GM10847 (cell line): Measurements from ENCODE around the gene FANCE.

Experiments
- POLR2A ChIP-seq: IDR thresholded peaks from 2 replicates; pipeline ENCODE4 v1.6.1; 2011; ENCODE audit not compliant: insufficient read length; ENCODE audit errors: extremely low read depth

The FANCE gene

DNA sequence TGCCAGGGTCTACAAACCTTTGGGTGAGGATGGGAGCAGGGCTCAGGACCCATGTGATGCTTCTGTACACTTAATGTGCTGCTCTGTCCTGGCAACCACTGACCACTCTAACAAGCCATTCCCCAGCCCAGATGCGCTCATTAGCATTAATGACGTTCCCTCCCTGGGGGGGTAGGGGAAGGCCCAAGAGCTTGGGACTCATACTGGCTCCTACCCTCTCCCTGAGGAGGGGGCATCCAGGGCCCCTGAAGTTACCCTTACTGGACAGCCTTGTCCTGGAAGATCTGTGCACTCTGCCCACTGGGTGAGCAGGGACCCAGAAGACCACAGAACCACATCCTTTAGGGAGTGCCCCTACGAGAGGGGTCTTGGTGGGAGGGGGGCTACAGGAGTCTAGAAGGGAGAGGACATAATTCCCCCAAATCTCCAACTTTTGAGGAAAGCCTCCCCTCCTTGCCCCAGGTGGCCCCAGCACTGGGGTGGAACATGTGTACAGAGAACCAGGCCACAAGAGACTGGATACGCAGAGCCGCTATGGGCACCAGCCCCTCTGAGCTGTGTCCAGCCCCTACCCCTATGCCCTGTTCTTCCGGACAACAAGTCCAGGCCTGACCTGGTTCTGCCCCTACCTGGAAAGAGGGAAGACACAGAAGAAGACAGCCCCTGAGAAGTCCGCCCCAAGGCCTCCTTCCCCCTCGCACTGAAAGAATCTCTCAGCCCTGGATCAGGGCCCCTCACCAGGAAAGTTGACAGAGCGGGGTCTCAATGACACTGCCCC, 43.3 kb downstream of the FANCE start:
- TF ChIP-seq POLR2A = no peak

DNA sequence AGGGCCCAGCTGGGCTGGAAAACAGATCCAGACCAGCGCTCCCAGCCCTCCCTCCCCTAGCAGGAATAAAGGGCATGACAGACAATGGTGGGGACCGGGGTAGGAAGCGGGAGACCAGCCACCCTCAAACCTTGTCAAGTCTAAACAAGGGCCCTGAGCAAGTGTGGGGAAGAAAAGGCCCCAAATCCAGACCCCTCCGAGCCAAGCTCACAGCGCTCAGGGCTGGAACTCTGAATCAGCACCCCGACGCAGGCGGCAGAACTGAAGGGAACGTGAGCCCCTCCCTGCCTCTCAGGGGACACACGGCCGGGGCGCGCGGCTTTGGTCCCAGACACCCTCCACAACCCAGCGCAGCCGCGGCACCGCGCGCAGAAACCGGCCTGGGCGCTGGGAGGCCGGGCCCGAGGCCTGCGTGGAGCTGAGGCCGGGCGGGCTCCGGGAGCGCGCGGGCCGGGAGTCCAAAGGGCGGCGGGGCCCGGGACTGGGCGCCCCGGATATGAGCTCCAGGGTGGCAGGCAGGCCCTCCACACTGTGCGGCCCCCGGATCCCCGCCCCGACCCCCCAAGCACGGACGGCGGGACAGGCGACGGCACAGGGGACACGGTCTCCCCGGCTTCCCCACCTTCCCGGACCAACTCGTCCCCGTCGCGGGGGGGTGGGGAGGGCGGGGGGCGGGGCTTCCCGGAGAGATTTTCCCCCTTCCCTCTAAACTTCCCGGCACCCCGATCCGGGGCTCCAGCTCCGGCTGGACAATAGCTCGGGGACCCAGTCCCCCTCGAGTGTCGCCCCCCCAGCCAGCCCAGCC, 44.1 kb downstream of the FANCE start:
- no peak for TF ChIP-seq POLR2A

DNA sequence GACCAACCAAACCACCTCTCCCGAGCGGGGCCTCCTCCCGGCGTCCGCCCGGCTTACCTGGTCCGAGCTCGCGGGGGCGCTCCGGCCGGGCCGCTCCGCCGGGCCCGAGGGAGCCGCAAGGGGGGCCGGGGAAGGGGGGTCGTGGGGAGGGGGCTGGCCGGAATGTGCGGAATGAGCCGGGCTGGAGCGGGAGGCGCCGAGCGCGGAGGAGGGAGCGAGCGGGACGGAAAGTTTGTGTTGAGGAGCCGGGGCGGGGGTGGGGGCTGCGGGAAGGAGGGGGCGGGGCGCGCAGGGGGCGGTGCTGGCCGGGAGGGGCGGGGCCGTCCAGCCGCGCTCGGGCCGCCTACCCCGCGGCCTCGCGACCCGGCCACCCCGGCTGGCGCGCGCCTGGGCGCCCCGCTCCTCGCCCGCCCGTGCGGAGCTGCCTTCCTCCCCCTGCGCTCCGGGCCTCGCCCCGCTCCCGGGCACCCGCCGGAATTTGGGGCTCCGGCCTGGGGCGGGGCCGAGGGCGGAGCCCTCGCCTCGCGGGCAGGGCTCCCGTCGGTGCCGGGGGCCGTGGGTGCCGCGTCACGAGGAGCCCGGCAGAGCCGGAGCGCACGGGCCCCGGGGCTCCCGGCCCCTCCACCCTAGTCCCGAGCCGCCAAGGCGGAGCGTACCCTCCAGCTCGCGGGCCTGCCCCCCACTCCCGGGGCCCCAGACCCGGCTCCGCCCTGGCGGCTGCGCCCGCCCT, 44.9 kb downstream of the FANCE start, which contains the start of gene TEAD3:
Gene TEAD3, minus strand, starts transcription at position 239 of the 730 bp plus-strand sequence.
- TF ChIP-seq POLR2A = no peak

DNA sequence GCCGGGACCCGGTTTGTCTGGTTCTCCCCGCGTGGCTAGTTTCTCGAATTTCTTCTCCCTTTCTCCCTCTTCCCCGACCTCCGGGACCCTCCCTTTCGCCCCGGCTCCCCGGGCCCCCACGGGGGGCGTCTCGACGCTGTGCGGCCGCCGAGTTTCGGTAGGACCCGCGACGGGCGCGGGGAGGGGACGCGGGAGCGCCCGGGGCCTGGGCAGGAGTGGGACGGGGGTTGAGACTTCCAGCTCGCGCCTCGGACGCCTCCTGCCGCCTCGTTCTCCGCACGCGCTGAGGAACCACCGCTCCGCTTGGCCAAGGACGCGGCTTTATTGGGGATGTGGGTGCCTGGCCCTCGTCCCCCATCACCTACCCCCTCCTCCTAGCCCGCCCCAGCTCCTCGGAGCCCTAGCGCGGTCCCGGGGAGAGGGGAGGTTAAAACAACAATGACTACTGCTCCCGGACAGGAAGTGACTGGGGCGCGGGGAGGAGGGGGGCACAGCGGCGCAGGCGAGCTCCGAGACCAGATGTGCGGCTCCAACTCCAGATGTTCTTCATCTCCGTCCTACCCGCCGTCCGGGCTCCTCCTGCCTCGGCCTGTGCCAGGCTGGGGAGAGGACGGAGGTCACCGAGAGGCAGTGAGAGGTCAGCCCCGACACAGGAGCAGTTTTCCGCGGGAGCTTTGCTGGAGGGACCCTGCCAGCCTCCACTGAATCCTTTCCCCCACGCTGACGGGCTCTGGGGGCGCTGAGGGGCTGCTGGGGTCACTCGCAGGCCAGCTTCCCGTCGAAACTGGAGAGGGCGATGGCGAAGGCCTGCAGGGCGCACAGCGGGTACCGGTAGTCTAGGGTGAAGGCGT, 45.7 kb downstream of the FANCE start:
- no peak for TF ChIP-seq POLR2A

DNA sequence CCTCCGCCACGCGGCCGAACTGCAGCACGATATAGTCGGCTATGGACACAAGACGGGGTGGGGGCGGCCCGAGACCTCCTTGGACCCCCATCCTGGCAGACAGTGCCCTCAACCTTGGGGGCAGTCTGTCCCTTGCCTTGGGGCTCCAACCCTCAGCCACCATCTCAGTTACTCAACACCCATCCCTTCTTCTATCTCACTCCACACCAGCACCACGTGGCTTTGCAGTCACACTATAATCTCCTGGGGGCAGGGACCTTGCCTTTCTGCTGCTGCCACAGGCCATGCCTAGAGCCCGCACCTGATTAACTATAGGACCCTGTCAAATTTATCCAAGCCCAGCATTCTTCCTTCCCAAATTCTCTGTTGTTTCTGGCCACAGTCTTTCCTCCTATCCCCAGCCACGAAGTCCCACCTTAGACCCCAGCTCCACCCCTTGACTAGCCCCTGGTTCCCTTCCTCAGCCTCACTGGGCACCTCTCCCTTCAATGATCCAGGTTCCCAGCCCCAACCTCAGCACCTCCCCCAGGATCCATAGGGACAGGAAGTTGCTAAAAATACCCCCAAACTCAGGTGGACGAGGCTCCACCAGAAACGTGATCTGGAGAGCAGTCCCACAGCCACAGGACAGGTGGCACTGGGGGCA, 46.4 kb downstream of the FANCE start:
- TF ChIP-seq POLR2A = no peak

DNA sequence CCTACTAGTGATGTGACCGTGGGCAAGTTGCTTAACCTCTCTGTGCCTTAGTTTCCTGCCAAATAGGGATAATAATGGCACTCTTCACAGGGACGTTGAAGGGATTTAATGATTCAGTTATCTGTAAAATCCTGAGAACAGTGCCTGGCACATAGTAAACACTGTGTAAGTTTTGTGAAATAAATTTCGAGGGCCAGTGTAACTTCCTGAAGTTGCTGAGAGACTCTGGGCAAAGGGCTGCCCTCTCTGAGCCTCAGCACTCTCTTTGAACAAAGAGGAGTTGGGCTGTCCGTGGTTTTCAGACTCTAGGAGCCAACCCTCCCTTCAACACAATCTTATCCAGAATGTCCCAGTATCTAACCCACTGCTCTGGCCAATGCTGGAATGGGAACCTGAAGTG, 47.2 kb downstream of the FANCE start:
- TF ChIP-seq POLR2A = no peak

DNA sequence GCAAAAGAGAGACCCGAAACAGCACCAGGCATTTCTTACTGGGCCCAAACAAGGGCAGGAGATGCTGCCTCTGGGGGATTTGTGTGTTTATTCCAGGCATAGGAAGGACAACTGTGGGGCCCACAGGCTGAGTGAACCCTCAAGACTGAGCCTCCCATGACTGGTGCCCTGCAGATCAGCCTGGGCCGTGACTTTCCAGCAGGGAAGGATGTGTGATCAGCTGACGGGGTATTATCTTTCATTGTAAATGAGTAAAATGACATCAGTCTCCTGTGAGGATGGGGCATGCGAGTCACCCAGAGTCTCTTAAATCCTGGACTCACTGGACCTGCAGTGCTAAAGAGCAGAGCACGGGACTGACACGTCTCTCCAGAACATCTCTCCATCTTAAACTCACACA, 48.6 kb downstream of the FANCE start:
- TF ChIP-seq POLR2A = no peak

DNA sequence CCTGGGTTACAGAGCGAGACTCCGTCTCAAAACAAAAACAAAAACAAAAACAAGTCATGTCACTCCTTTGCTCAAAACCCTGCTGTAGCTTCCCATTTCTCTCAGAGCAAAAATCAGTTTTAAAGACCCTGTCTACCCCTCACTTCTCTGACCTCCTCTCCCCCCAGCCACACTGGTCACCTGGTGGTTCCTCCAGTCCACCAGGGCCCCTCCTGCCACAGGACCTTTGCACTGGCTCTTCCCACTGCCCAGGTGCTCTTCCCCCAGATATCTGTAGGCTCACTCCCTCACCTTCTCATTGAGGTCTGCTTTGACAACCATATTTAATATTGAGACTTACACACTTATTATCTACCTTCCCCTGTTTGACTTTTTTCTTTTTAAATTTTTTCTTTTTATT, 49.6 kb downstream of the FANCE start:
- no peak for TF ChIP-seq POLR2A

DNA sequence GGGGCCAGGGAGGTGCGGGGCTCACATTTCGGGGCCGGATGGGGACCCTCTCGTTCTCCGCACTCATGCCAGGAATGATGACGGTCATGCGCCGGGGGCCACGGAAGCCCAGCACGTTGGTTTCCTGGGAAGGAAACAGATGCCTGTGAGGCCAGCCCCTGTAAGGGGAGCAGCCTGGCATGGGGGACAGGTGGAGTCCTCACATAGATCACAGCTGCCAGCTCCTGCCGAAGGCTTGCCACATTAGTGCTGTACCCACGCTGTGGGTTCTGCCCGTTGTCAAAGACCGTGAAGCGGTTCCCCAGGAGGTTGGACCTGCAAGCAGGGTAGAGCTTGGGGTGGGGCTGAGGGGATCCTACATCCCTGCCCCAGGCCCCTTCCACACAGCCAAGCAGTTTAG, 51.4 kb downstream of the FANCE start:
- TF ChIP-seq POLR2A = no peak

DNA sequence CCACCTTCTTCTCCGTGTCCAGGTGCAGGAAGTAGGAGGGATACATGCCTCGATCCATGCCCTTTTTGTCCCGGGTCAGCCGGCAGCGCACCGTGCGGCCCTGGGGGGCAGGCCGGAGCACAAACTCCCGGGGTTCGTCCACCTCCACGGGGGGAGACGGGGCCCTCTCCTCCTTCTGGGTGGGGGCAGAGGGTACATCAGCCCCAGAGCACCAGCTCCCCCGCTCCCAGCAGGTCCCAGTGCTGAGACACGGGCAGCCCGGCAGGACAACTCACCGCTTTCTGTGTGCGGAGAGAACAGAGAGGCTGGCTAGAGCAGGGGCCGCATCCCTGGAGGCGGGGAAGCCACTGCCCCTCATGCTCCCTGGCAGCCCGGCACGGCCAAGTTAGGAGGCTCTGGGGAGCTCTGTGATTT, 53.9 kb downstream of the FANCE start:
- no peak for TF ChIP-seq POLR2A

DNA sequence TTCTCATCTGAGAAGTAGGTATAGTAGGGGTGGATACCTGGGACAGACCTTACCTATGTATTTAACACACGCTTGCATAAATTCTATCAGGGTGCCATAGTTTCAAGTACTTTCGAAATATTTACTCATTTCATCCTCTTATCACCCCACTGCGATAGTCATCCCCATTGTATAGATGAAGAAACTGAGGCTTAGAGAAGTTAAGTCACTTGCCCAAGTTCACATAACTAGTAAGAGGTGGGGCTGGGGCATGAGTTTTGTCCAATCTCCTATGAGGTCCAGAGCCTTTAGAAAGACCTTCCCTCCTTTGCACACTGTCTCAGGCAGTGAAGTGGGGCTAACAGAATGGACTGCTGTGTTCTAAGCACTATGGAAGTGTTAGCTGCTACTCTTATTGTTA, 54.4 kb downstream of the FANCE start:
- TF ChIP-seq POLR2A = no peak

DNA sequence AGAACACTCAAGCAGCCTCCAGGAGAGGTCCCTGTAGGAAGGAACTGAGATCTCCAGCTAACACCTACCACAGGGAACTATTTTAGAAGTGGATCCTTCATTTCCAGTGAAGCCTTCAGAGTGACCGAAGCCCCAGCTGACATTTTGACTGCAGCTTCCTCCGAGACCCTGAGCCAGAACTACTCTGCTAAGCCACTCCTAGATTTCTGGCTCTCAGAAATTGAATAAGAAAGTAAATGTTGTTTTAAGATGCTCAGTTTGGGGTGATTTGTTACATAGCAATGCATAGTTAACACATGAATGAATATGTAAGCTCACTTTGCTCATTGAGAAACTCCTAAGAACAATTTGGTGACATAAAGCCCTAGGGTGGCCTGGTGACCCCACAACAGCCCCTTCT, 55.1 kb downstream of the FANCE start:
- no peak for TF ChIP-seq POLR2A

DNA sequence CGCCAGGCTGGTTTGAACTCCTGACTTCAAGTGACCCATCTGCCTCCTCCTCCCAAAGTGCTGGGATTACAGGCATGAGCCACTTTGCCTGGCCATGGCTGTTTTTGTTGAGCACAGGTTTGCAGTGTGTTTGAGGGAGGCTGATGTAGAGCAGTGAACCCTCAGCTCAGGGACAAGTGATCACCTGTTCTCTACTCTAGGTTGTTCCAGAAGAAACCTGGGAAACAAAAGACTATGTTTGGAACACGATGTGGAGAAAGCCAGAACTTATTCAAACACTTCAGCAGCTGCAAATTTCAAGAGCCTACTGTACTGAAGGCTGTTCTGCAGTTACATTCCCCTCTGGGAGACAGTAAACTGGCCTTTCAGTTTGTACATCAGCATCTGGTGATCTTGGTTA, 55.9 kb downstream of the FANCE start:
- TF ChIP-seq POLR2A = no peak

DNA sequence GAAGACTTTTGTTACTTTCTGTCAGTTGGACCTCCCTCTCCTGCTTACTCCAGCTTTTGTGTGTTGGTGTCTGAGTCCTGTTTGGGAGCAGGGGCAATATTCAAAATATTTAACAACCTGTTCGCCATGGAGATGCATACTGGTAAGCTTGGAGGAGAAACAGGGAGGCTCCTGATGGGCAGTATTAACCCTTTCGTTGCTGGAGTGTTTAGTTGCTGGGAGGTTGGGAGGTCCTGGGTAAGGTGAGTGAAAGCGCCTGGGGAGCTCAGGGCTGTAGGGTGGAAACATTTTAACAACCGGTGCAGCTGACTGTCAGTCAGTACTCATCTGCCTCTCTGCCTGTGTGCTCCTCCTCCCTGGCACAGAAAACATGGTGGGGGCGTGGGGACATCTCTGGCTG, 56.4 kb downstream of the FANCE start:
- TF ChIP-seq POLR2A = no peak
